NCI-H82 (cell line): Measurements from ENCODE around the gene RAP1A.
A peak's percentile ranks its signal among the peaks of the same experiment; 100 is the strongest.
"Not testable (repeated sequence)": the region's sequence is repeated elsewhere in the genome, so short reads cannot be mapped to it uniquely, and the experiment has no call there.

Experiments
- DNase-seq: peaks from one replicate; lab custom pipeline; 2025; lab: John Stamatoyannopoulos, UW

RAP1A gene

DNA sequence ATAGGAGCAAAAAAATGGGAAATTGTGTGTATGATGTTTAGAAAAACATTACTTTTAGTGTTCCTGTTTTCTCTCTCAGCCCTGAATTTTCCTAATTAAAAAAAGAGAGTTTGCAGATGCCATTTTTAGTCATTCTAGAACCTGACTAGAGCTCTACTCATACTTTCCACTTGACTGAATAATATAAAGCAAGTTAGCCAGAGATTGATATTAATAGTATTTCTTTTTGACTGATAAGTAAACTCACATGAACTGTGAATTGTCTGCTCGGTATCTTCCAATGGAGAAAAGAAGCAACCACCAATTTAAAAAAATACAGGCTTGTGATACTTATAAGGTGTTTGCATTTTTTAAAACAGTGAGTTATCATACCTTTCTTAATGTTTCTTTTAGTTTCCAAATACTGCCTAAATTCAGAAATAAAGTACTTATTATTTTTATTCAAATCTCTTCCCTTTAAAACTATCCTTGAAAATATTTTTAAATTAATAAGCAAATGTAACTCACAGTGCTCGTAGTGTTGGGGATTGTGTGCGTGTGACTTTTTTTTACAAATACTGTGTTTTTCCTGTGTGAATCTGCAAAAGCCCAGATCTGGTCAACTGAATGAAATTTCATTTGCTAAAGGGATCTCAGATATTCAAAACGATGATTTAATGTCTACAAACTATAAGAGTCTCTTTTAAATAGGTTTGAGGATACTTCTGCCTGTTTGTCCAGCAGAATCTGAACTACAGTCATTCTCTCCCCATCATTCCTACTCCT lies 9.8 kb downstream of the RAP1A start:
- DNase-seq: no peak

- no peak for DNase-seq
Observed at GRCh38 chr1:111630567-111630966, 11.0 kb downstream of the RAP1A start.

DNA sequence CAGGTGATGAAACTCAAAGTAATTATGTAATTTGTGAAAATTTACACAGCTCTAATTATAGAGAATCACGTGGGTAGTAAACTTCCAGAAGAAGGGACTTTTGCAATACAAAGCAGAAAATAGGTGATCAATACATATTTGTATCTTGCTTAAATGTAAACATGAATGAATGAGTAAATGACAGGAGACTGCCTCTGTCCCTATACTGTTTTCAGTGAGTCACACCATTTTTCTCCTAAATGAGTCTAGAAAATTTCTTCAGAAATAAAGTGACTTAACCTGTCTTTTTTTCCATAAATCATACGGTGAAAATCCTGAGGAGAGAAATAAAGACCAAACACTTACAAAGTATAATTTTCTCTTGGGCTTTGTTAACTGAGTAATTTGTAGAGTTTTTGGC lies 11.9 kb downstream of the RAP1A start:
- no peak for DNase-seq

GRCh38 chr1:111632771-111633170 lies 13.2 kb downstream of the RAP1A start:
- DNase-seq: not testable (repeated sequence)

GRCh38 chr1:111633736-111634247 lies 14.2 kb downstream of the RAP1A start:
- DNase-seq: no peak

- no peak for DNase-seq
Observed at GRCh38 chr1:111635324-111636009, 15.9 kb downstream of the RAP1A start.

DNA sequence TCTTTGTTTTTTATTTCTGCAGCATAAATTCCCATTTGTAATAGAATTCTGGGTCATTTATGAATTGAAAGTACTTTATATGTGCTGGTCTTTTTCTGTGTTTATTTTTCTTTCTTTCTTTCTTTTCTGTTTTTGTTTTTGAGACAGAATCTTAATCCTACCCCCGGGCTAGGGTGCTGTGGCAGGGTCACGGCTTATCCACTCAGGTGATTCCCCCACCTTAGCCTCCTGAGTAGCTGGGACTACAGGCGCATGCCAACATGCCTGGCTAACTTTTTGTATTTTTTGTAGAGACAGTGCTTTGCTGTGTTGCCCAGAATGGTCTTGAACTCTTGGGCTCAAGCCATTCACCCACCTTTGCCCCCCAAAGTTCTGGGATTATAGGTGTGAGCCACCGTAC lies 18.7 kb downstream of the RAP1A start:
- DNase-seq: no peak

DNA sequence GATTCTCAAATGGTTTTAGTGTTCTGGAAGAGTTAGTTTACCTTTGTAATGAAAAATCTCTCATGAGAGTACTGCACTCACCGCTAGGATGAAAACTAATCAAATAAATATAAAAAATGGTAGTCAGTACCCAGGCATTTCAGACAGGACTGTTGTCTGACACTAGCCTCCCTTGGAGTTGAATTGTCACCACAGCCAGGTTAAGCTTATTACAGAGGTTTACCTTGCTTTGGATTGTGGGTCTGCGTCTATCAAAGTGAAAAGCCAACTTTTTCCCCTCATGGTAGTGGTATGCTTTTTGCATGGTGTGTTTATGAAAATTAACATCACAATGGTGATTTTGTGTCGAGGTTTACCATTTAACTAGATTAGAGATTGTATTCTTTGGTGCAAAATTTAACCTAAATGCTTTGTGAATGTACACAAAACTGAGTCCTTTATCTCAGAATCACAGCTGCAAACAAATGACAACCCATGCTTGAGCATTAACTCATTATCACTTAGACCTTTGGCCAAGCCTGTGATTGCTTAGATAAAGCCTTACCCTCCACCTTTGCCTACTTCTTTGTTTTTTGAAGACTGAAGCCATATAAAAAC lies 20.1 kb downstream of the RAP1A start:
- DNase-seq: peak; percentile 53

GRCh38 chr1:111643097-111643496 lies 23.5 kb downstream of the RAP1A start:
- no peak for DNase-seq

DNA sequence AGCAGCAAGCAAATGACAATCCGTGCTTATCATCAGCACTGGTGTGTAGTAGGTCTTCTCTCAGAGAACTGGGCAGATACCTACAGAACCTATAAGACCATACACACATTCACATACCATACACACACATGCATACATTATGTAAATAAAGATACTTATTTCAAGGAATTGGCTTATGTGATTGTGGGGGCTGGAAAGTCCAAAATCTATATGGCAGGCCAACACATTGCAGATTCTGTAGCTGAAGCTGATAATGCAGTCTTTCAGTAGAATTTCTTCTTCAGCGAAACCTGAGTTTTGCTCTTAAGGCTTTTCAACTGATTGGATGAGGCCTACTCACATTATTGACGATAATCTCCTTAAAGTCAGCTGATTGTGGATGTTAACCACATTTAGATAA lies 24.1 kb downstream of the RAP1A start:
- peak; percentile 85 for DNase-seq

DNA sequence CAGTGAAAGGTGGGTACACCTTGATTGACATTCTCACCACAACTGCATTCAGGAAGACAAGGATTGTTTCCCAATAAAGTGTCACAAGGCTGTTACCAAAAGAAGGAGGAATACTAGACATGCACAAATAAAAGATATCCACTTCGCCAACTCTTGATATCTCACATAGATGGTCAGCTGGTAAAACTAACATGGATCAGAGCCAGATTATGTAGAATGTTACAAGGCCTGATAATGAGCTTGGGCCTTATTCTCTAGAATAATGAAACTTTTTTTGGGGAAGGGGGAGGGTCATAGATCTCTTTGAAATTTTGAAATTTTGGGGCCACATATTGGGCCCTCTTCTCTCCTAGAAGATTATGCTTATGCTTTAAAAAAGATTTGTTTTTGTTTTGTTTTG lies 24.9 kb downstream of the RAP1A start:
- no peak for DNase-seq

DNA sequence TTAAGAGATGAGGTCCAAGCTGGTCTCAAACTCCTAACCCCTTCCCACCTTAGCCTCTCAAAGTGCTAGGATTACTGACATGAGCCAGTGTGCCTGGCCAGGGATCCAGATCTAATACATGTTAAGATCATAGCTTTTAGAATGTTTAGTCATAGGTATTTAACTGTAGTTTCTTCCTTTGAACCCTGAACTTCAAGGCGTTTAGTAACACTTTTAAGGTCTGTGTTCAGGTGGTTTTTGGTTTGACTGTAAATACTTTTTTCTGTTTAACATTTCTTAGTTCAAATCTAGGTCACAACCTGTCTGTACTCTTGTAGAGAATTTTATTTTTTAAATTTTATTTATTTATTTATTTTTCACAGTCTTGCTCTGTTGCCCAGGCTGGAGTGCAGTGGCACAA lies 28.1 kb downstream of the RAP1A start:
- DNase-seq: no peak

DNA sequence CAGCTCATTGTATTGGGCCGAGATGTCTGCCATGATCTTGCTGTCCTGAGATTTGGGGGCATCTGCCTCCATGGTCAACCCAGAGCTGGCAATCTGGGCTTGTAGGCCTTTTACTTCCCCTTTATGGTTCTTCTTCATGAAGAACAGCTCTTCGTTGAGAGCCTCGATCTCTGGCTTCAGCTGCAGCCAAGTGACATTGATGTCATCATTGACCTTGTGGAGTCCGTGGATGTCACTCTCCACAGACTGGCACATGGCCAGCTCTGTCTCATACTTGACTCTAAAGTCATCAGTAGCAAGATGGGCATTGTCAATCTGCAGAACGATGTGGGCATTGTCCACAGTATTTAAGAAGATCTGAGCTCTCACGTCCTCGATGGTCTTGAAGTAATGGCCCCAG lies 29.2 kb downstream of the RAP1A start:
- no peak for DNase-seq

DNA sequence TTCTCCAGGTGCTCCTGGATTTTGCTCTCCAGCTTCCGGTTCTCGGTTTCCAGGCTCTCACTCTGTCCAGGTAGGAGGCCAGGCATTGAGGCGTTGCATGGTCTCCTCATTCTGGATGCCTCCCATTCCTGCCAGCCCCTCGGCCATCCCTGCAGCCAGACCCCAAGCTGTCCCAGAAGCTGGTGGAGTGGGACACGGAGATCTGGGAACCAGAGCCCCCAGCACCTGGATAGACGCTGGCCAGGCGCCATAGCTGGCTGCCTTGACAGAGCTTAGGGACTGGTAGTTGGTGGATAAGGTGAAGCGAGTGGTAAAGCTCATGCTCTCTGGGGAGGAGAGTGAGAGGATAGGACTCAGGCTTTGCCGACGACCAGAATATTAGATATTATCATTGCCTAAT lies 29.6 kb downstream of the RAP1A start:
- DNase-seq: no peak

DNA sequence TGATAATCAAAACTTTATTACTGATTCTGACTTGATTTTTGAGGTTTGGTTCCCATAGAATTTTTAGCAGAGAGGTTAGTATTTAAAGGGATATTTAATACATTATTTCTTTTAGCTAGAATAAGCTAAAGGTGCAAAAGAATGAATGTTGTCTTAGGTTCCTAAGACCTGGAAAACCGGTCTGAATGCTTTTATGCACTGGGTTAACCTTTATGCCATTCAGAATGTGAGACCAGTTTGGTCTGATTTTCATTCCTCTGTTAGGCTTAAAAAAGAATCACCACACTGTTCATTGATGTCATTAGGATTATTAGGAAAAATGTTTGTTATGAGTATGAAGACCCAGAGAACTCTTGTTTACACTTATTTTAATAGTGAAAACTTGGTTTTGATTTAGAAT lies 30.1 kb downstream of the RAP1A start:
- no peak for DNase-seq

DNA sequence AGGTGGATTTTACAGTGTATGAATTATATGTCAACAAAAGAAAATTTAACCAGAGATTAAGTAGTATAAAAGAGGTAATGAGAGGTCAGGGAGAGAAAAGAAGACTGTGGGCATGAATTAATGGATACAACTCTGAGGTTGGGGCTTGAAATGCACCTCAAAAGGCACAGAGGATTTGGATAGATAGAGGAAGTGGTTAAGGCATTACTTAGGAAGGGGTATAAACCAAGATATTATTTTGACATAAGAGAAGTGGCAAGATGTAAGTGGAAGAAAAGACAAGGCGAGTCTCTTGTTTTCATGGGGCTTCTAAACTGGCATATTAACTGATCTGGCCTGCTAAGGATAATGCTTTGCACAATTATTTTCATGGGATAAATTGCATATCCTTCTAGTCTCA lies 34.1 kb downstream of the RAP1A start:
- no peak for DNase-seq

DNA sequence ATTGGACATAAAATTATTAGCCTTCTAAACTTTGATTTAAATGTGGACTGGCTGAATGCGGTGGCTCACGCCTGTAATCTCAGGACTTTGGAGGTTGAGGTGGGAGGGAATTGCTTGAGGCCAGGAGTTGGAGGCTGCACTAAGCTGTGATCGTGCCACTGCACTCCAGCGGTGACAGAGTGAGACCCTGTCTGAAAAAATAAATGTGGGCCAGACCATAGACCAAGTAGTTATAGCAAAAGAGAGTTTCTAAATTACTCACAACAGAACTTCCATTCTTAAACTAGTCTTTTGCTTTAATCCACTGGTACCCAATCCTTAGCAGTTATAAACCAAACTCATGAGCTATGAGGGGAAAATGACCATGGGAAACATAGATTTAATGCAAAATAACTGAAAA lies 35.2 kb downstream of the RAP1A start:
- DNase-seq: no peak

DNA sequence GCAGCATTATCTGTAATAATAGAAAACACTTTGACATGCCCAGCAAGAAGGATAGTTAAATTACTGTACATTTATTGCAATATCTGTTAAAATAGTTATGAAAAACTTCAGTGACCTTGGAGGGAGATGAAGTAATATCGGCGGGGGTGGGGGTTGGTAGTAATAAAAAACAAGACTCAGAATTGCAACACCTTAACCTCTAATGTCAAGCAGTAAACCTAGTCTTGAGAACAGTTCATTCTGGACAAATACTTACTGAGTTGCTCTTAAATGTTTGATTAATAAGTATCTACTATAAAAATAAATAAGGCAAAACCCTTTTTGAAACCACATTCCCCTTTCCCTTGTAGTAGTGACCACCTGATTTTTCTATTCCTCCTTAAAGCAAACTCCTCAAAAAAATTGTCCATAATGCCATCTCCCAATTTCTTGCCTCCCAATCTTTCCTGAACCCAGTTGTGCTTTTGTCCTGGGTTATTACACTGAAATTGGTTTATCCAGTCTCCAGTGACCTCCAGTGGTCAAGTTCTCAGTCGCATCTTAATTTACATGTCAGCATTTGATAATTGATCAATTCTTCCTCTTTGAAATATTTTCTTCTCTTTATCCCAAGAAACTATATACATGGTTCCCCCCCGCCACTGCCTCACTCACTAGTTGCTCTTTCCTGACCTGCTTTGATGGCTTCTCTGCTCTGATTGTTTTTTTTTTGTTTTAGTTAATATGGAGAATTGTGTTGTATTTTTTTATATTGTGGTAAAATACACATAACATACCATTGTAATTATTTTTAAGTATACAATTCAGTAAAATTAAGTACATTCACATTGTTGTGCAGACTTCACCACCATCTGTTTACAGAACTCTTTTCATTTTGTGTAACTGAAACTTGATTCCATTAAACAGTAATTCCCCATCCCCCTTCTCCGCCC lies 36.8 kb downstream of the RAP1A start:
- peak; percentile 77 for DNase-seq

DNA sequence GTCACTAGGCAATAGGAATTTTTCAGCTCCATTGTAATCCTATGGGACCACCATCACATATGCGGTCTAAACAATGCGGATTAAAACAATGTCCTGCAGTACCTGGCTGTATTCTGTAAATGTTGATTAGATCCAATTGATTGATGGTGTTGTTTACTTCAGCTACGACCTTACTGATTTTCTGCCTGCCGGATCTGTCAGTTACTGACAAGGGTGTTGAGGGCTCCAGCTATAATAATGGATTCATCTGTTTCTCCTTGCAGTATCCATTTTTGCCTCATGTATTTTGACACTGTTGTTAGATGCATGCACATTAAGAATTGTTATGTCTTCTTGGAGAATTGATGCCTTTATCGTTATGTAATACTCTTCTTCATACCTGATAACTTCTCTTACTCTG lies 39.0 kb downstream of the RAP1A start:
- DNase-seq: peak; percentile 40

DNA sequence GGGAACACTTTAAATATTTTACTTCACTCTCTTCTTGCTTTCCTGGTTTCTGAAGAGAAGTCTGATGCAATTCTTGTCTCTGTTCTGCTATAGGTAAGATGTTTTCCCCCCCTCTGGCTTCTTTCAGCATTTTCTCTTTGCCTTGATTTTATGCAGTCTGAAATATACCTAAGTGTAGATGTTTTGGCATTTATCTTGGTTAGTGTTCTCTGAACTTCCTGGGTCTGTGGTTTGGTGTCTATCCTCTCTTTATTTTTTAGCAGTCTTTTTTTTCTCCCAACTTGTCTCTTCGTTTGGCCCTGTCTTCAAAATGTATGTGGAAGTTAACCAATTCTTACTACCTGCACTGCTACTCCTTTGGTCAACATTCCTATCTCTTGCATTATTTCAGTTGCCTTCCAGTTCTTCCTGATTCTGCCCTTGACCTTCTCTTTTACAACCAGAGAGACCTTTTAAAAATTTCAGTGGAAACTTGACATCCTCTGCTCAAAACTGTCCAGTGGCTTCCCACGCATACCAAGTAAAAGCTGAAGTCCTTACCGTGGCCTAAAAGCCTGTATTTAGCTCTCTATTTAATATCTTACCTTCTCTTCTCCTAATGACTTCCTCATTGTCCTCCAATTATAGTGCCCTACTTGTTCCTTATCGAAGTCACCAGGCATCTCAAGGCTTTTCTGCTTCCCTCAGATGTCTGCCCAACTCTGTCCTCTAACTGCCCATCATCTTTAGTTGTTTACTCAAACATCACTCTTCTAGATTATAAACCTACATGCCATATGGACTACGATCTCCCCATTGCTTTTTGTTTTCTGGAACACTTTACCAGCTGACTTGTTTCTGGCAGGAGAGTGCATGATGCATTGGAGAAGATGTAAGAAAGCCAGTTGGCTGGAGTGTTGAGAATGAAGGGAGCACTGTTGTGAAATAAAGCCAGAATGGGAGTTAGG lies 40.9 kb downstream of the RAP1A start:
- no peak for DNase-seq

DNA sequence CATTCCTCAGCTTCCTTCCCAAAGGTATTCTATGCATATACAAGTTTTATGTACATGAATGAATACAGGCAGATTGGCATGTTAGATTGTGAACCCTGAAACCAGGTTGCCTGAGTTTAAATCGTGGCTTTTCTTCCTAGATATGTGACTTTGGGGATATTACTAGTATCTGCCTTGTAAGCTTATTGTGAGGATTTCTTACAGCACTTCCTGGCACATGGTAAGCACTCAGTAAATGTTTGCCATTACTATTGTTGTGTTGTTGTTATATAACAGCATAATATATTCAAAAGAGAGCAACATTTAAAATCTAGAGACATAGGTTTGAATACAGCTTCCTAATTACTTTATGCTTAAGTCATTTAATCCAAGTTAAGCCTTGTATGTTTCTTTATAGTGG lies 45.1 kb downstream of the RAP1A start:
- DNase-seq: no peak
